Parathyroid adenoma (tissue), 2 donors: Measurements from ENCODE around the gene SCARB1.

Source experiments
- H2AFZ ChIP-seq: fragments of 300-600 bp; sonication (generic); one replicate; pipeline ENCODE4 v1.7.0; 2017; ENCODE audit warnings: antibody characterized with exemption, mild to moderate bottlenecking
- H3K27ac ChIP-seq: fragments of 300-600 bp; sonication (generic); one replicate; pipeline ENCODE4 v1.7.0; 2017
- H3K27me3 ChIP-seq: fragments of 300-600 bp; sonication (generic); one replicate; pipeline ENCODE4 v1.7.0; 2017; ENCODE audit warnings: low read length; ENCODE audit not compliant: control insufficient read depth, insufficient read depth
- H3K36me3 ChIP-seq: fragments of 300-600 bp; sonication (generic); one replicate; pipeline ENCODE4 v1.7.0; 2017; ENCODE audit warnings: low read length; ENCODE audit not compliant: control insufficient read depth, insufficient read depth
- H3K4me1 ChIP-seq: fragments of 300-600 bp; sonication (generic); one replicate; pipeline ENCODE4 v1.7.0; 2017; ENCODE audit warnings: control low read depth
- H3K4me2 ChIP-seq: fragments of 300-600 bp; sonication (generic); one replicate; pipeline ENCODE4 v1.7.0; 2017; ENCODE audit warnings: low read length
- H3K4me3 ChIP-seq: fragments of 300-600 bp; sonication (generic); one replicate; pipeline ENCODE4 v1.7.0; 2017; ENCODE audit warnings: low read depth, low read length
- H3K79me2 ChIP-seq: fragments of 300-600 bp; sonication (generic); one replicate; pipeline ENCODE4 v1.7.0; 2017; ENCODE audit warnings: control low read depth
- H3K9ac ChIP-seq: fragments of 300-600 bp; sonication (generic); one replicate; pipeline ENCODE4 v1.7.0; 2017; ENCODE audit warnings: mild to moderate bottlenecking
- H3K9me3 ChIP-seq: fragments of 300-600 bp; sonication (generic); one replicate; pipeline ENCODE4 v1.7.0; 2017; ENCODE audit warnings: low read length; ENCODE audit not compliant: control insufficient read depth
- CTCF ChIP-seq: fragments of 300-600 bp; sonication (generic); IDR thresholded peaks from one replicate; pipeline ENCODE4 v1.7.0; 2017; ENCODE audit warnings: antibody characterized with exemption, mild to moderate bottlenecking
- donor health status: primary hyperparathyroidism.

SCARB1 gene

DNA sequence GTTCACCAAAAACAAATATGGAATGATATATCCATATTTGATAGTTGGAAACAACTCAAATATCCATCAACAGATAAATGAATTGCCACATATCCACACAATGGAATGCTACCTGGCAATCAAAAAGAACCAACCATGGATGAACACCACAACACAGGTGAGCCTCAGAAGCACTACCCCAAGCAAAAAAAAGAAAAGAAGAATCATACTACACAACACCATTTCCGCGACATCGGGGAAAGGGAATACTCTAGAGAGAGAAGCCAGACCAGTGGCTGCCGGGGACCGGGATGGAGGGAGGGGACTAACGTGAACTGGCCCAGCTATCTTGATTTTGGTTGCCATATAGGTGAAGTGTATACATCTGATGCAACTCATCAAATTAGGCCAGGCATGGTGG, 41.4 kb downstream of the SCARB1 start:
- Histone ChIP-seq H2AFZ (no peak overlapping the region), H3K79me2 (peaks cover 2% of the 10 kb centered on the region), H3K4me1 (no peaks in the 10 kb centered on the region), H3K36me3 (no peaks in the 10 kb centered on the region), H3K27ac (no peak overlapping the region), H3K9ac (no peak overlapping the region), H3K27me3 (no peaks in the 10 kb centered on the region), H3K4me2 (no peak overlapping the region), H3K4me3 (no peak overlapping the region), H3K9me3 (no peaks in the 10 kb centered on the region)
- TF ChIP-seq CTCF: no peak

GRCh38 chr12:124821252-124822200, 42.1 kb downstream of the SCARB1 start:
- Histone ChIP-seq H2AFZ (no peak overlapping the region), H3K9ac (no peak overlapping the region), H3K79me2 (peaks cover 2% of the 10 kb centered on the region), H3K4me3 (no peak overlapping the region), H3K4me1 (no peaks in the 10 kb centered on the region), H3K27ac (no peak overlapping the region), H3K4me2 (no peak overlapping the region), H3K27me3 (no peaks in the 10 kb centered on the region), H3K36me3 (no peaks in the 10 kb centered on the region), H3K9me3 (no peaks in the 10 kb centered on the region)
- TF ChIP-seq CTCF: no peak

GRCh38 chr12:124820199-124820598, 43.5 kb downstream of the SCARB1 start:
- no peak overlapping the region for H3K4me2 ChIP-seq
- H3K4me1 ChIP-seq: no peaks in the 10 kb centered on the region
- H2AFZ ChIP-seq: no peak overlapping the region
- H3K79me2 ChIP-seq: peaks cover 2% of the 10 kb centered on the region
- H3K9me3 ChIP-seq: no peaks in the 10 kb centered on the region
- H3K36me3 ChIP-seq: no peaks in the 10 kb centered on the region
- no peak overlapping the region for H3K4me3 ChIP-seq
- no peak overlapping the region for H3K9ac ChIP-seq
- H3K27me3 ChIP-seq: no peaks in the 10 kb centered on the region
- no peak for TF ChIP-seq CTCF
- H3K27ac ChIP-seq: no peak overlapping the region

DNA sequence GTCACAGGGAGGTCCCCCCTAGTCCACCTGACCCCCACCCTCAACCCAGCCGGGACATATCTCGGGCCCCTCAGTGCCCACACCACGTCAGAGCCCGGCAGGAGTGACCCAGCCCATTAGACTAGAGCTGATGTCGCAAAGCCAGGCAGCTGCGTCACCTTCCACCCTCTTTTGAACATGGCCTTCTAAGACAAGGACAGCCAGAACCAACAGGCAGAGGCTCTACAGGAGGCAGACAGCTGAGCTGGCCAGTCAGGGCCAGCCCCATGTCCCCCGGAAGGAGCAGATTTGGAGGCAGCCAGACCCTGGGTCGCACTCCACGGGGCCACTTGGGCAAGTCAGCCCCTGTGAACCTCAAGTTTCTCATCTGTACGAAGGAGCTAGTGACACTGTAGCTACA, 44.1 kb downstream of the SCARB1 start:
- no peaks in the 10 kb centered on the region for H3K9me3 ChIP-seq
- no peaks in the 10 kb centered on the region for H3K4me1 ChIP-seq
- H3K27ac ChIP-seq: no peak overlapping the region
- no peak for TF ChIP-seq CTCF
- H3K27me3 ChIP-seq: no peaks in the 10 kb centered on the region
- no peak overlapping the region for H3K4me2 ChIP-seq
- H3K36me3 ChIP-seq: no peaks in the 10 kb centered on the region
- no peak overlapping the region for H3K4me3 ChIP-seq
- no peak overlapping the region for H2AFZ ChIP-seq
- H3K9ac ChIP-seq: no peak overlapping the region
- H3K79me2 ChIP-seq: peaks cover 2% of the 10 kb centered on the region

GRCh38 chr12:124819080-124819479, 44.6 kb downstream of the SCARB1 start:
- TF ChIP-seq CTCF: no peak
- Histone ChIP-seq H3K4me1 (no peaks in the 10 kb centered on the region), H3K9me3 (no peaks in the 10 kb centered on the region), H3K27ac (no peak overlapping the region), H3K36me3 (no peaks in the 10 kb centered on the region), H3K27me3 (no peaks in the 10 kb centered on the region), H3K4me2 (no peak overlapping the region), H3K79me2 (peaks cover 2% of the 10 kb centered on the region), H3K9ac (no peak overlapping the region), H2AFZ (no peak overlapping the region), H3K4me3 (no peak overlapping the region)
